KMS-11 (cell line): ENCODE results near the gene NAIF1.

Experiments
- H2AFZ ChIP-seq: fragments of 200-600 bp; sonication (generic); 2 replicates; pipeline ENCODE4 v1.6.1; 2016; ENCODE audit warnings: antibody characterized with exemption, mixed run types, low read depth
- H3K27ac ChIP-seq: fragments of 200-600 bp; sonication (generic); 2 replicates; pipeline ENCODE4 v1.6.1; 2016; ENCODE audit warnings: mild to moderate bottlenecking, mixed run types
- H3K27me3 ChIP-seq: fragments of 200-600 bp; sonication (generic); 2 replicates; pipeline ENCODE4 v1.6.1; 2017; ENCODE audit warnings: mild to moderate bottlenecking, low read depth, mixed run types, moderate library complexity; ENCODE audit not compliant: insufficient read depth
- H3K36me3 ChIP-seq: fragments of 200-600 bp; sonication (generic); 2 replicates; pipeline ENCODE4 v1.6.1; 2017; ENCODE audit warnings: mild to moderate bottlenecking, mixed run types; ENCODE audit not compliant: insufficient read depth
- H3K4me1 ChIP-seq: fragments of 200-600 bp; sonication (generic); 2 replicates; pipeline ENCODE4 v1.6.1; 2016; ENCODE audit warnings: mild to moderate bottlenecking, low read depth, mixed run types; ENCODE audit not compliant: poor library complexity, severe bottlenecking
- H3K4me2 ChIP-seq: fragments of 200-600 bp; sonication (generic); 2 replicates; pipeline ENCODE4 v1.7.0; 2016; ENCODE audit warnings: mild to moderate bottlenecking, mixed run types
- H3K4me3 ChIP-seq: fragments of 200-600 bp; sonication (generic); IDR thresholded peaks from 2 replicates; pipeline ENCODE4 v1.6.1; 2017; ENCODE audit warnings: low read depth, low read length, mixed read lengths; ENCODE audit not compliant: insufficient read depth
- H3K79me2 ChIP-seq: fragments of 200-600 bp; sonication (generic); 2 replicates; pipeline ENCODE4 v1.6.1; 2016; ENCODE audit warnings: low read depth, mixed run types; ENCODE audit not compliant: insufficient read depth
- H3K9ac ChIP-seq: fragments of 200-600 bp; sonication (generic); 2 replicates; pipeline ENCODE4 v1.6.1; 2016; ENCODE audit warnings: mild to moderate bottlenecking, mixed run types
- H4K20me1 ChIP-seq: fragments of 200-600 bp; sonication (generic); 2 replicates; pipeline ENCODE4 v1.6.1; 2016; ENCODE audit warnings: mild to moderate bottlenecking, mixed run types; ENCODE audit not compliant: insufficient read depth
- CTCF ChIP-seq: fragments of 200-600 bp; sonication (generic); conservative IDR thresholded peaks from 2 replicates; pipeline ENCODE4 v1.6.1; 2017; ENCODE audit warnings: low read depth, mild to moderate bottlenecking, antibody characterized with exemption, low read length, moderate library complexity, mixed read lengths

NAIF1 gene

DNA sequence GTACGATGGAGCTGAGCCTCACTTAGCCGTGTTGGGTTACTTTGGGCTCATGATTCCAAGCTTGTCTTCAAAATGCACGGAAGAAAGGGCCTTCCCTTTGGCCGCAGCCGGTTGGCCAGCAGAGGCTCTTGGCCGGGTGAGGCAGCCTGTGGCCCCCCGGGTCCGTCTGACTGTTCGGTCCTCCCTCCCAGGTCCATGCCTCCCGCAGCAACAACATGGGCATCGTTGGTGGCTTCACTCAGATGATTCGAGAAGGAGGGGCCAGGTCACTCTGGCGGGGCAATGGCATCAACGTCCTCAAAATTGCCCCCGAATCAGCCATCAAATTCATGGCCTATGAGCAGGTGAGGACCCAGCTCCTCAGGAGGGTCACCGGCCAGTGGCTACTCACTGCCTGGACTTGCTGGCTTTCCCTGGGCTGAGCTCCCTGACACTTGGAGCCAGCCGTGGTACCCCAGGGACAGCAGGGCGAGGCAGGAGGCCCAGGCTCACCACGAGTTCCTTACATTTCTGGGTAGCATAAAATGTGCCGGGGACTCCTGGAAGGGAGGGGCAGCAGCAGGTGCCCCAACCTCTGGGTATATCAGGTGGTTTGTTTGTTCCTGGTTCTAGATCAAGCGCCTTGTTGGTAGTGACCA lies 38.5 kb upstream of the NAIF1 start:
- Histone ChIP-seq H3K27me3 (no peaks in the 10 kb centered on the region), H3K36me3 (no peaks in the 10 kb centered on the region; the same call in 1 of the 2 replicates)

DNA sequence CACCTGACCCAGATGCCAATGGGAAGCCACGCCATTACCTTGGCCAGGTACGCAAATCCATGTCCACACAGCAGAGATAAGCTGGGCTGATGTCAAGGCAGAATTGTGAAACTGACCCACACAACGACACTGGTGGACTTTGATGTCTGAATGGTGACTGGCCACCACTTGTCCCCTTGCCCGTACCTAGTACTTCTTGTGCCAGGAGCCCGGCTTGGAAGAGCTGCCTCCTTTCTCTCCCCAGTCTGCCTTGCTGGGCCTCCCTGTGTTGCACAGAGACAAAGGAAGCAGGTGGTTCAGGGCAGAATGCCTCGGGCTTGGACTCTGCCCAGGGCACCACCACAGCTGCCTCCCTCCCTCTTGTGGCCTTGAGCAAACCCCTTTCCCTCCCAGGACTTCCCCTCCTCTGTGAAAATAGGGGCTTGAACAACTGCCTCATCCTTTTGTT lies 37.1 kb upstream of the NAIF1 start:
- Histone ChIP-seq H3K27me3 (no peaks in the 10 kb centered on the region), H3K4me3 (no peak overlapping the region), H4K20me1 (no peaks in the 10 kb centered on the region), H3K27ac (peak overlapping the region; percentile 16; the same call in 1 of the 2 replicates), H3K4me2 (no peak overlapping the region), H3K36me3 (no peaks in the 10 kb centered on the region; the same call in 1 of the 2 replicates), H2AFZ (no peak overlapping the region), H3K4me1 (peaks cover 22% of the 10 kb centered on the region), H3K9ac (no peak overlapping the region), H3K79me2 (peaks cover 16% of the 10 kb centered on the region)
- TF ChIP-seq CTCF, result no peak

More for the DNA sequence above, 38.5 kb upstream of the NAIF1 start:
- H4K20me1 ChIP-seq, result no peaks in the 10 kb centered on the region
- H3K4me2 ChIP-seq, result no peak overlapping the region
- TF ChIP-seq CTCF, result no peak
- no peak overlapping the region for H3K4me3 ChIP-seq
- H2AFZ ChIP-seq, result no peak overlapping the region
- H3K4me1 ChIP-seq, result peaks cover 22% of the 10 kb centered on the region
- H3K27ac ChIP-seq, result no peak overlapping the region
- H3K9ac ChIP-seq, result no peak overlapping the region
- H3K79me2 ChIP-seq, result 0 out of 2 replicates have a peak, but pooled peaks cover 2% of the 10 kb centered on the region

DNA sequence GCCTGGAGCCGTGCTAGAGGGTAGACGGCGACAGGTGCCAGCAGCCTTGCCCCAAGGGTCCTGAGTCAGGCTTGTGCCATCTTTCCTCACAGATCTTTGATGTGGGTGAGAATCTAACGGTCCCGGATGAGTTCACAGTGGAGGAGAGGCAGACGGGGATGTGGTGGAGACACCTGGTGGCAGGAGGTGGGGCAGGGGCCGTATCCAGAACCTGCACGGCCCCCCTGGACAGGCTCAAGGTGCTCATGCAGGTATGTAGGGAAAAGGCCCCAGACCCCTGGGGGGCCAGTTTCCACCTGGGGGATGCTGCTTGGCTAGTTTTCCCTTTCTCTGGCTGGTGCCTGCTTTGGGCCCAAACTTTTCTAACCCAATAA lies 36.5 kb upstream of the NAIF1 start:
- H3K4me1 ChIP-seq, result peaks cover 22% of the 10 kb centered on the region
- no peak overlapping the region for H3K4me2 ChIP-seq
- no peak overlapping the region for H3K9ac ChIP-seq
- no peaks in the 10 kb centered on the region for H4K20me1 ChIP-seq
- H3K4me3 ChIP-seq, result no peak overlapping the region
- no peak for TF ChIP-seq CTCF
- H3K79me2 ChIP-seq, result peaks cover 20% of the 10 kb centered on the region
- H3K27ac ChIP-seq, result no peak overlapping the region; the same call in 1 of the 2 replicates
- no peaks in the 10 kb centered on the region for H3K27me3 ChIP-seq
- H3K36me3 ChIP-seq, result no peaks in the 10 kb centered on the region; the same call in 1 of the 2 replicates
- H2AFZ ChIP-seq, result no peak overlapping the region

- peaks cover 26% of the 10 kb centered on the region for H3K79me2 ChIP-seq
- H3K27me3 ChIP-seq, result no peaks in the 10 kb centered on the region
- no peak overlapping the region for H2AFZ ChIP-seq
- peaks cover 22% of the 10 kb centered on the region for H3K4me1 ChIP-seq
- no peaks in the 10 kb centered on the region for H4K20me1 ChIP-seq
- no peak overlapping the region for H3K4me2 ChIP-seq
- H3K27ac ChIP-seq, result no peak overlapping the region
- H3K36me3 ChIP-seq, result no peaks in the 10 kb centered on the region; the same call in 1 of the 2 replicates
- H3K9ac ChIP-seq, result no peak overlapping the region
- no peak overlapping the region for H3K4me3 ChIP-seq
- no peak for TF ChIP-seq CTCF
Measured at GRCh38 chr9:128102861-128103588, 35.9 kb upstream of the NAIF1 start.
